Body of pancreas (tissue), 4 donors: ENCODE data around the gene HOXD12. TPM values are rescaled to one million over a fixed set of nuclear protein-coding genes. Genes with fewer than 3 reads are reported as not detected.

Source experiments
- ATAC-seq: fragments of 150-250 bp; one replicate; pipeline ENCODE4 v1.9.1; 2016
- DNase-seq, 4 donors: peaks; one replicate each; pipeline ENCODE4 v3.0.0-alpha.2; 2019
- H3K27ac ChIP-seq, 4 donors: fragments of 200-600 bp; sonication (generic); 1 replicate in 3 of 4; 2 replicates in 1 of 4; pipeline versions ENCODE4 v1.5.1 to v1.6.1; 2016 to 2019; ENCODE audit warnings: mild to moderate bottlenecking in 1 of 4, mixed read lengths in 1 of 4, moderate library complexity in 1 of 4
- H3K27me3 ChIP-seq, 2 donors: fragments of 200-600 bp; sonication (generic); one replicate each; pipeline ENCODE4 v1.6.0; 2016; ENCODE audit warnings: mild to moderate bottlenecking in 1 of 2
- H3K36me3 ChIP-seq, 2 donors: fragments of 200-600 bp; sonication (generic); replicated peaks in 1 of 2; 2 replicates each; pipeline ENCODE4 v1.5.1; 2016; ENCODE audit warnings: low read depth in 2 of 2; ENCODE audit not compliant: insufficient read depth in 1 of 2
- H3K4me1 ChIP-seq: fragments of 200-600 bp; sonication (generic); one replicate; pipeline ENCODE4 v1.6.0; 2016
- H3K4me3 ChIP-seq, 2 donors: fragments of 200-600 bp; sonication (generic); 1 replicate in 1 of 2; 2 replicates in 1 of 2; pipeline ENCODE4 v1.5.1; 2016 to 2019
- H3K9me3 ChIP-seq, 3 donors: fragments of 200-600 bp; sonication (generic); 1 replicate in 2 of 3; 2 replicates in 1 of 3; pipeline ENCODE4 v1.5.1; 2016
- CTCF ChIP-seq, 7 experiments: fragments of 450-650 bp in 4 of 7; fragments of 200-600 bp in 3 of 7; sonication (generic) in 3 of 7; IDR thresholded peaks; one replicate each; pipeline ENCODE4 v1.5.1; 2016 to 2019; ENCODE audit warnings: antibody characterized with exemption in 7 of 7
- POLR2A ChIP-seq, 3 donors: fragments of 450-650 bp; IDR thresholded peaks; one replicate each; pipeline ENCODE4 v1.6.1; 2016; ENCODE audit warnings: antibody characterized with exemption in 3 of 3, mild to moderate bottlenecking in 2 of 3
- WGBS, 2 donors: methylation state at CpG; one replicate each; pipeline ENCODE4 v1.1.5; 2017; 5-methylcytosine and 5-hydroxymethylcytosine counted together
- intact Hi-C: fragments of 100-400 bp; cut with DNase I; formaldehyde crosslinking; loops from one replicate; pipeline ENCODE4 v1.15.1; 2023
- total RNA-seq, 2 donors: library from RNA; depleted of rRNA; stranded (reverse); fragments of >200 nt; gene quantifications; one replicate each; pipeline ENCODE4 v1.1.0, GENCODE V29; 2016

Gene HOXD12
- total RNA-seq, 2 donors from 2014 or later, result not detected

- H3K4me1 ChIP-seq, result peaks cover 28% of the 10 kb centered on the region
- DNase-seq (no peak), ATAC-seq (no peak)
- 2 to 4% methylated on average over 54 to 55 of the region's 56 CpGs for WGBS, 2 donors
- no peaks in the 10 kb centered on the region for H3K9me3 ChIP-seq
- intact Hi-C loops, result no loop called here
- no peak overlapping the region for H3K4me3 ChIP-seq
- H3K36me3 ChIP-seq, result no peaks in the 10 kb centered on the region
- TF ChIP-seq CTCF (IDR thresholded peaks at IDR 0.05) (no peak), POLR2A (IDR thresholded peaks at IDR 0.05) (no peak)
- H3K27ac ChIP-seq, result no peak overlapping the region
- H3K27me3 ChIP-seq, result peaks cover 0 to 71% of the 10 kb centered on the region in 2 donors
Observed at GRCh38 chr2:176104316-176105077, 4.9 kb downstream of the HOXD12 start.

- Histone ChIP-seq H3K27me3 (peaks cover 0 to 63% of the 10 kb centered on the region in 2 donors), H3K27ac (no peak overlapping the region), H3K4me3 (no peak overlapping the region), H3K9me3 (no peaks in the 10 kb centered on the region), H3K4me1 (peaks cover 22% of the 10 kb centered on the region), H3K36me3 (no peaks in the 10 kb centered on the region)
- DNase-seq, result no peak
- intact Hi-C loops, result no loop called here
- 2 to 7% methylated on average over 23 to 25 of the region's 25 CpGs for WGBS, 2 donors
- TF ChIP-seq POLR2A (IDR thresholded peaks at IDR 0.05), result no peak
- TF ChIP-seq CTCF (IDR thresholded peaks at IDR 0.05), result no peak
- ATAC-seq, result no peak
Observed at GRCh38 chr2:176105078-176105729, 5.6 kb downstream of the HOXD12 start.

GRCh38 chr2:176105730-176106580 lies 6.4 kb downstream of the HOXD12 start:
- ATAC-seq (no peak), DNase-seq (no peak)
- intact Hi-C loops, result no loop called here
- Histone ChIP-seq H3K4me3 (no peak overlapping the region), H3K27ac (no peak overlapping the region), H3K27me3 (peaks cover 0 to 64% of the 10 kb centered on the region in 2 donors), H3K36me3 (no peaks in the 10 kb centered on the region), H3K4me1 (peaks cover 22% of the 10 kb centered on the region), H3K9me3 (no peaks in the 10 kb centered on the region)
- 3 to 6% methylated on average over 25 of the region's 25 CpGs for WGBS, 2 donors
- TF ChIP-seq POLR2A (IDR thresholded peaks at IDR 0.05) (no peak), CTCF (IDR thresholded peaks at IDR 0.05) (no peak)

- peaks cover 22% of the 10 kb centered on the region for H3K4me1 ChIP-seq
- ATAC-seq, result peak; percentile 62
Observed at GRCh38 chr2:176106581-176107539, 7.3 kb downstream of the HOXD12 start, which contains the start of gene HOXD11. TSS of gene HOXD11 (plus strand) at chr2:176107280. CDS start at chr2:176107356, 76 bp downstream.

More at GRCh38 chr2:176106581-176107539, 7.3 kb downstream of the HOXD12 start, which contains the start of gene HOXD11:
- Histone ChIP-seq H3K36me3 (no peaks in the 10 kb centered on the region), H3K9me3 (no peaks in the 10 kb centered on the region), H3K4me3 (no peak within 1 kb of the TSS), H3K27ac (no peak within 1 kb of the TSS), H3K27me3 (peaks cover 0 to 72% of the 10 kb centered on the region in 2 donors)
- intact Hi-C loops, result no loop called here
- peak in 2 of 4 donors; percentile 31 to 42 for DNase-seq
- WGBS, 2 donors, result 0 to 2% methylated on average over 8 to 71 of the region's 85 CpGs
- no peak for TF ChIP-seq POLR2A (IDR thresholded peaks at IDR 0.05)
- no peak for TF ChIP-seq CTCF (IDR thresholded peaks at IDR 0.05)
